Measurements from ENCODE around the gene ORAI3. TPM values are rescaled to one million over a fixed set of nuclear protein-coding genes. Genes with fewer than 3 reads are reported as not detected.
A peak's percentile ranks its signal among the peaks of the same experiment; 100 is the strongest.

Gene ORAI3
- total RNA-seq, 2 experiments from 2014 or later, result 24.6 to 25.8 TPM

DNA sequence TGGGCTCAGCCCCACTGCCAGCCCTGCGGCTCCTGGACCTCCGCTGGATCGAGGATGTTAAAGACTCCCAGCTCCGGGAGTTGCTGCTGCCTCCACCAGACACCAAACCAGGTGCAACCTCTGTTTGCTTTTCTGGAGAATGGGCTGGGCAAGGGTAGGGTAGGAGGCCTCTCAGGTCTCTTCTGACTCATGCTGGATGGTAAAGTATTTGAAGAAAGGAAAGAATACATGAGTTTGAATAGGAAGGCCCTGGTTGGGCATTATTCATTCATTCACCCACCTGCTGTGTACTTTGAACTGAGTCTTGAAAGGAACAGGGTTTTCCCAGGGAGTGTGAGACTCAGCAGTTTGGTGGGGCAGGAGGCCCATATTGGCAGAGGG lies 6.5 kb upstream of the ORAI3 start:
- Mint-ChIP-seq H3K4me3 (peak overlapping the region; percentile 74), H3K9me3 (no peaks in the 10 kb centered on the region), H3K36me3 (peaks cover 23% of the 10 kb centered on the region), H3K27ac (peak overlapping the region; percentile 74), H3K27me3 (no peaks in the 10 kb centered on the region), H3K4me1 (peaks cover 22% of the 10 kb centered on the region)
- DNase-seq (no peak), ATAC-seq (ENCODE audit: low read depth) (no peak)
- POLR2A ChIA-PET, result interaction anchor here (0.6 to 2.2 kb wide), 8 partner anchors 8 to 517 kb away, joined by 3 to 9 read pairs (median 4); partner anchors contain the start of genes ARMC5 and KAT8

DNA sequence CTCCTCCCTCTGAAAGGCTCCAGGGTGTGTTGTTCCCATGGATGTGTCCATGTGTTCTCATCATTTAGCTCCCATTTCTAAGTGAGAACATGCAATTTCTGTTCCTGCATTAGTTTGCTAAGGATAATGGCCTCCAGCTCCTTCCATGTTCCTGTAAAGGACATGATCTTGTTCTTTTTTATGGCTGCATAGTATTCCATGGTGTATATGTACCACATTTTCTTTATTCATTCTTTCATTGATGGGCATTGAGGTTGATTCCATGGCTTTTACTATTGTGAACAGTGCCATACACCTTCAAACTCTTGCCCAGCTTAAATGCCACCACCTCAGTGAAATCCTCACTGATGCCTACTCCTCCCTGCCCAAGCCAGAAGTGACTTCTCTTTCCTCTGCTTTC lies 4.5 kb upstream of the ORAI3 start:
- H3K9me3 Mint-ChIP-seq, result no peaks in the 10 kb centered on the region
- POLR2A ChIA-PET, result interaction anchor here (0.6 kb wide), 1 partner anchor 67 kb away, joined by 4 read pairs; no protein-coding TSS in a partner anchor
- H3K27me3 Mint-ChIP-seq, result no peaks in the 10 kb centered on the region
- peaks cover 16% of the 10 kb centered on the region for H3K4me1 Mint-ChIP-seq
- H3K4me3 Mint-ChIP-seq, result no peak overlapping the region
- H3K36me3 Mint-ChIP-seq, result peaks cover 20% of the 10 kb centered on the region
- no peak for DNase-seq
- no peak for ATAC-seq (ENCODE audit: low read depth)
- H3K27ac Mint-ChIP-seq, result no peak overlapping the region

DNA sequence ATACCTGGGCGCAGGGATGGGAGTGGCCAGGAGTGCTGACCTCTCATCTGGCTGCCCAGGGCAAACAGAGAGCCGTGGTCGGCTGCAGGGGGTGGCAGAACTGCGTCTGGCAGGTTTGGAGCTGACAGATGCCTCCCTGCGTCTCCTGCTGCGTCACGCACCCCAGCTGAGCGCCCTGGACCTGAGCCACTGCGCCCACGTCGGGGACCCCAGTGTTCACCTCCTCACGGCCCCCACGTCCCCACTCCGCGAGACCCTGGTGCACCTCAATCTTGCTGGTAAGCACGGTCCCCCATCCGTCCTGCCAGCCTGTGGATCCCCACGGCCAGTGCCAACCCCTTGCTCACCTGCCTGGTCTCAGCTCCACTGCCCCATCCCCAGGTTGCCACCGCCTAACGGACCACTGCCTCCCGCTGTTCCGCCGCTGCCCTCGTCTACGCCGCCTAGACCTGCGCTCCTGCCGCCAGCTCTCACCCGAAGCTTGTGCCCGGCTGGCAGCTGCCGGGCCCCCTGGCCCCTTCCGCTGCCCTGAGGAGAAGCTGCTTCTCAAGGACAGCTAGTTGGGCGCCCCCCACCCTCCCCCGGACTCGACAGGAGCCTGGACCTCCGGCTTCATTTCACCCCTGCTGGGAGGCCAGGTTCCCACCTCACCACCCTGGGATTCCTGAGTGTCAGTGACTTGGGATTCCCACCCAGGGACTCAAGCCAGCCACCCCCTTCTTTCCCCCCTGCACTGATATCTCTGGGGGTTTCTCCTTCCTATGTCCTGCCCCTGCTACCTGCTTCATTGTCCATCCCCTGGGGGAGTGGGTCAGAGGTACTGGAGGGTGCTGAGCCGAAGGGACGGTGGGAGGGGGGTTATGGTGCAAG lies 2.0 kb upstream of the ORAI3 start:
- peaks cover 19% of the 10 kb centered on the region for H3K4me1 Mint-ChIP-seq
- H3K36me3 Mint-ChIP-seq, result peaks cover 19% of the 10 kb centered on the region
- no peak for ATAC-seq (ENCODE audit: low read depth)
- no peak overlapping the region for H3K27ac Mint-ChIP-seq
- peak overlapping the region; percentile 31 for H3K4me3 Mint-ChIP-seq
- no peak for DNase-seq
- H3K27me3 Mint-ChIP-seq, result no peaks in the 10 kb centered on the region
- H3K9me3 Mint-ChIP-seq, result no peaks in the 10 kb centered on the region
- POLR2A ChIA-PET, result no interaction called here

DNA sequence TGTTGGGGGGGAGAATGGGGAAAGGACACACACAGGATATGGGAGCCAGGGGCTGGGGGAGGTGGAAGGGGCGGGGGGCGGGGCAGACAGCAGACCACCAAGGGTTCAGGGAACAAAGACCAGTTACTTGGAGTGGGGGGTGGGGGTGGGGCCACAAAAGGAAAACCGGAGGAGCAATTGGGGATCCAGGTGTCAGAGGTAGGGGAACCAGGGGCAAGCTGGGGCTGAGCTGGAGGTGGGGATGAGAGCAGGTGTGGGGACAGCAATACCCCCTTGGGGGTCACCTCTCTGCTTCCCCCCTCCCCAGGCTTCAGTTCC lies 1.4 kb upstream of the ORAI3 start:
- H3K27me3 Mint-ChIP-seq, result no peaks in the 10 kb centered on the region
- H3K4me1 Mint-ChIP-seq, result peaks cover 14% of the 10 kb centered on the region
- ATAC-seq (ENCODE audit: low read depth) (no peak), DNase-seq (no peak)
- H3K36me3 Mint-ChIP-seq, result peaks cover 19% of the 10 kb centered on the region
- no peak overlapping the region for H3K4me3 Mint-ChIP-seq
- no peaks in the 10 kb centered on the region for H3K9me3 Mint-ChIP-seq
- POLR2A ChIA-PET, result no interaction called here
- H3K27ac Mint-ChIP-seq, result no peak overlapping the region

DNA sequence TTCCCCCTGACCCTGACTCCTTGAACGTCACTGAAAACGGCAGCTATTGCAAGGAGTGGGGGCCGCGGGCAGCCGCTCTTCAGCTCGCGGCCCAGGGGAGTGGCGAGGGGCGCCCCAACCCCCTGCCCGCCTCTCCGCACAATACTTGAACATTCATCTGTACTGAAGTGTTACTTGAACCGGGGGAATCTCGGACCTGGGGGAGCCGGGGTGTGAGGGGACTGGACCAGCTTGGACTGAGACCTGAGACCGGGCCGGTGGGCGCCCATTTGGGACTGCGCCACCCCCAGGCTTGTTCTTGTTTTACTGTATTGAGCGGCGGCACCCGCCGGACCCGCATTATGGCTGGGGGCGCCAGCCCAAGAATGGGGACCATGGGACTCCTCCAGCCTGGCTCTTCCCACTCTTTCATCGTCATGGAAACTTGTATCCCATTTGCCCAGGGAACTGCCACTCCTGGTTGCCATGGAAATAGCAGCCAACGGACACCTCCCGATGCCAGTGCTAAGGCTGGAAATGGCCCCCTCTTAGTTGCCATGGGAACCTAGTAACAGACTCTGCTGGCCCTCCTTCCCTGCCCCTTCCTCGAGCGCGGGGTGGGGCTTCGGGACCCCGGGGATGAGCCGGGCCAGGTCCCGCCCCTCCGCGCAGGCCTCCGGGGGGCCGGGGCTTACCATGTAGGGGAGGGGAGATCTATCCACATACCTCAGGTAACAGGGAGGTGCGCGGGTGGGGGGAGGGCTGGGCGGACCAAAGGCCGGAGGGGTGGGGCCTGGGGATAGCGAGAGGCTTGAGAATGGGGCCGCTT lies 805 bp upstream of the ORAI3 start:
- no peaks in the 10 kb centered on the region for H3K9me3 Mint-ChIP-seq
- H3K27me3 Mint-ChIP-seq, result no peaks in the 10 kb centered on the region
- ATAC-seq (ENCODE audit: low read depth) (no peak), DNase-seq (no peak)
- peaks cover 11% of the 10 kb centered on the region for H3K4me1 Mint-ChIP-seq
- POLR2A ChIA-PET, result interaction anchor here (0.9 kb wide), 1 partner anchor 52 kb away, joined by 3 read pairs; no protein-coding TSS in a partner anchor
- H3K27ac Mint-ChIP-seq, result peak overlapping the region; percentile 45
- peaks cover 19% of the 10 kb centered on the region for H3K36me3 Mint-ChIP-seq
- H3K4me3 Mint-ChIP-seq, result peak overlapping the region; percentile 90

DNA sequence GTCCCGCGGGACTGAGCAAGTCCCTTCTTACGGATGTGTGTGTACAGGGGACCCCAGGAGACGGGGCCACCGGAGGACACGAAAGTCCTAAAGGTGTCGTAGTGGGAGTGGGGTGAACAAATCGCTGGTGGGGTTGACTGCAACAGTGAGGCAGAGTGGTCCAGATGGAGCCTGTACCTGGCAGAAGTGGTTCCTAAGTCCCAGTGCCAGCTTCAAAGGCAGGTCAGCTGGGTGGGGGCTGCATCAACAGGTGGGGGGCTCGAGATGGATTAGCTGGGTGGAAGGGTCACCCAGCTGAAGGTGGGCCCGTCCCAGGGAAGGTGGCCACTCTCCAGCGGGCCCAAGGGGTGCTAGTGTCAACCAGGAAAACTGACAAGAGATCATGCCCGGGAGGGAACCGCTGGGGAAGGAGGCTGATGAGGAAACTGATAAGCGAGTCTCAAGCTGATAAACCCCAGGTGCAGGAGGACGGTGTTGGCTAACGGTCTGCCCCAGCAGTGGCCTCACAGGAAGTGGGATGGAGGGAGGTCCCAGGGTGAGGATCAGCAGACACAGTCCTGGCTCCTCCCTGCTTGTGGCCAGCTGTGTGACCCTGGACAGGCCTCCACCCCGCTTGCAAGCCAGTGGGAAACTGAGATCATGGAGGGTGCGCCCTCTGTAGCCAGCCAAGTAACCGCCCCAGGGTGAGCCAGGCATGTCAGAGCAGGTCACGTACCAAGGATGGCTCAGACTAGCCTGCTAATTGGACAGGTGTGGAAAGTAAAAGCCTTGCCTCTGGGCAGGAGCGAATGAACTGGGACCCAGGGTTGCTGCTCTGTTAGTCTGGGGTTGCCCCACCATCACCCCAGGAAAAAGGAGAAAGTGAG lies 1.0 kb downstream of the ORAI3 start:
- H3K27me3 Mint-ChIP-seq, result no peaks in the 10 kb centered on the region
- peak; percentile 66 for DNase-seq
- peaks cover 16% of the 10 kb centered on the region for H3K4me1 Mint-ChIP-seq
- peak; percentile 65 for ATAC-seq (ENCODE audit: low read depth)
- no peaks in the 10 kb centered on the region for H3K9me3 Mint-ChIP-seq
- peaks cover 8% of the 10 kb centered on the region for H3K36me3 Mint-ChIP-seq
- POLR2A ChIA-PET, result interaction anchor here (0.6 to 1.8 kb wide), 12 partner anchors 8 to 238 kb away, joined by 3 to 8 read pairs (median 4); partner anchors contain the start of genes FUS, ZNF646 and ZNF668
- peak overlapping the region; percentile 85 for H3K27ac Mint-ChIP-seq
- H3K4me3 Mint-ChIP-seq, result peak overlapping the region; percentile 90

DNA sequence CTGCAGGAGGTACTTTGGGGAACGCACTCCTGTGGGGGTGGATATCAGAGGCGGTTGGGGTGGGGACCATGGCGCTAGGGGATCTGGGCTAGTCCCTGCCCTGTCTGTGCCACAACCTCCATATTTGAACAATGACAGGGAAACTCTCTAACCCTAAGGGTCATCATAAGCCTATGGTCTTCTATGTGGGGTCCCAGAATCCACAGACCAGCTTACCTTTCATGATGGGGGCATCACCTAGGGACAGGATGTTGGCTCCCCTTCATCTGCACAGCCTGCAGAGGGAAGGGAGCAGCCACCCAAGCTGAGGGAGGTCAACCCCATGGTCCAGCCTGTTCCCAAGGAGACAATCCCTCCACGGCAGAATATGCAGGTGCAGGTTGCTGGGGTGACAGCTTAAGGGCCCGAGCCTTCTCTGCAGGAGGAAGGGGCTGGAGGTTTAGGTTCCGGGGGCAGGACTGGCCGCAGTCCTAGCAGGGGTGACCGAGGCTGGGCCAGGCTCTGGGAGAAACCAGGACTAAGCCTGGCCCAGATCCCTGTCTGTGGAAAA lies 1.7 kb downstream of the ORAI3 start:
- DNase-seq, result no peak
- no peaks in the 10 kb centered on the region for H3K27me3 Mint-ChIP-seq
- peaks cover 16% of the 10 kb centered on the region for H3K4me1 Mint-ChIP-seq
- H3K27ac Mint-ChIP-seq, result peak overlapping the region; percentile 85
- peaks cover 5% of the 10 kb centered on the region for H3K36me3 Mint-ChIP-seq
- no peaks in the 10 kb centered on the region for H3K9me3 Mint-ChIP-seq
- no peak for ATAC-seq (ENCODE audit: low read depth)
- H3K4me3 Mint-ChIP-seq, result peak overlapping the region; percentile 90
- POLR2A ChIA-PET, result interaction anchor here (0.7 to 1.8 kb wide), 8 partner anchors 9 to 229 kb away, joined by 3 to 8 read pairs (median 4); partner anchors contain the start of genes FUS, ZNF646 and ZNF668

DNA sequence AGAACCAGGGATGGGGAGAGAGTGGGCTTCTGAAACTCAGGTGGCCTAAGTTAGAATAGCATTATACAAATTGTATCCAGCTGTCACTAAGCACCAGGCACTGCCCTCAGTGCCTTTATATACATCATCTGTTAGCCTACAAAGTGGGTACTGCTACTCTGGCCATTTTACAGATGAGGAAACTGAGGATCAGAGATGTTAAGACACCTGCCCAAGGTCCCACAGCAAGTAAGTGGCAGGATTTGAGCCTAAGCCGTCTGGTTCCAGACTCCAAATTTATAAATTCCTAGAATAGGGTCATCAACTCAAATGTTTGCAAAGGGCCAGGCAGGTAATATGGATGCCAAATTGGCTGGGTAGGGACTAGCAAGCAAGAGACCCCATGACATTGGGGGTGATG lies 2.3 kb downstream of the ORAI3 start:
- no peak for ATAC-seq (ENCODE audit: low read depth)

DNA sequence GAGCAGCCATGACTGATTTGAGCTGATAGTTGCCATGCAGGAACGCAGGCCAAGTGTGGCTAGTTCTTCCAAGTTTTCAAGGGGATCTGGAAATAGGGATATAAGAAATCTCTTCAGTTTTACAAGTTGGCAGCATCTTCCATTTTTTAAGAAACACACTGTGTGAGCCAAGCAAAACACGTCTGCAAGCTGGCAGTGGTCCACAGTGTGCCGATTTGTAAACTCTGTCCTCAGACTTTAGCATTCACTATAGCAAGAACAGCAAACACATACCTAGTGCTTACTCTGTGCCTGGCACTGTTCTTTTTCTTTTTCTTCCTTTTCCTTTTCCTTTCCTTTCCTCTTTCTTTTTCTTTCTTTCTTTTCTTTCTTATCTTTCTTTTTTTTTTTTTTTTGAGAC lies 2.9 kb downstream of the ORAI3 start:
- ATAC-seq (ENCODE audit: low read depth) (no peak), DNase-seq (no peak)
- Mint-ChIP-seq H3K36me3 (peaks cover 3% of the 10 kb centered on the region), H3K4me3 (no peak overlapping the region), H3K27me3 (no peaks in the 10 kb centered on the region), H3K27ac (no peak overlapping the region), H3K9me3 (no peaks in the 10 kb centered on the region), H3K4me1 (peaks cover 20% of the 10 kb centered on the region)
- POLR2A ChIA-PET, result interaction anchor here (0.7 kb wide), 1 partner anchor 123 kb away, joined by 4 read pairs; the partner anchor contains the start of genes ZNF646 and ZNF668

More for the DNA sequence above, 2.3 kb downstream of the ORAI3 start:
- no peak overlapping the region for H3K27ac Mint-ChIP-seq
- H3K36me3 Mint-ChIP-seq, result peaks cover 5% of the 10 kb centered on the region
- DNase-seq, result no peak
- POLR2A ChIA-PET, result interaction anchor here (1.5 kb wide), 1 partner anchor 10 kb away, joined by 8 read pairs; no protein-coding TSS in a partner anchor
- peaks cover 20% of the 10 kb centered on the region for H3K4me1 Mint-ChIP-seq
- H3K4me3 Mint-ChIP-seq, result no peak overlapping the region
- H3K9me3 Mint-ChIP-seq, result no peaks in the 10 kb centered on the region
- H3K27me3 Mint-ChIP-seq, result no peaks in the 10 kb centered on the region

DNA sequence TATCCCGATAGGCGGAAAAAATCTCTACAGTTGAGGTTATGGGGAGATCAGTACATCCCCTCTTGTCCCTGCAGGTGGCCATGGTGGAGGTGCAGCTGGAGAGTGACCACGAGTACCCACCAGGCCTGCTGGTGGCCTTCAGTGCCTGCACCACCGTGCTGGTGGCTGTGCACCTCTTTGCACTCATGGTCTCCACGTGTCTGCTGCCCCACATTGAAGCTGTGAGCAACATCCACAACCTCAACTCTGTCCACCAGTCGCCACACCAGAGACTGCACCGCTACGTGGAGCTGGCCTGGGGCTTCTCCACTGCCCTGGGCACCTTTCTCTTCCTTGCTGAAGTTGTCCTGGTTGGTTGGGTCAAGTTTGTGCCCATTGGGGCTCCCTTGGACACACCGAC lies 4.2 kb downstream of the ORAI3 start:
- Mint-ChIP-seq H3K9me3 (no peaks in the 10 kb centered on the region), H3K27me3 (no peaks in the 10 kb centered on the region), H3K4me3 (no peak overlapping the region), H3K27ac (no peak overlapping the region), H3K36me3 (peaks cover 3% of the 10 kb centered on the region), H3K4me1 (peaks cover 24% of the 10 kb centered on the region)
- no peak for ATAC-seq (ENCODE audit: low read depth)
- POLR2A ChIA-PET, result interaction anchor here (0.7 to 1.4 kb wide), 2 partner anchors 11 to 469 kb away, joined by 3 to 5 read pairs; no protein-coding TSS in a partner anchor
- DNase-seq, result no peak

DNA sequence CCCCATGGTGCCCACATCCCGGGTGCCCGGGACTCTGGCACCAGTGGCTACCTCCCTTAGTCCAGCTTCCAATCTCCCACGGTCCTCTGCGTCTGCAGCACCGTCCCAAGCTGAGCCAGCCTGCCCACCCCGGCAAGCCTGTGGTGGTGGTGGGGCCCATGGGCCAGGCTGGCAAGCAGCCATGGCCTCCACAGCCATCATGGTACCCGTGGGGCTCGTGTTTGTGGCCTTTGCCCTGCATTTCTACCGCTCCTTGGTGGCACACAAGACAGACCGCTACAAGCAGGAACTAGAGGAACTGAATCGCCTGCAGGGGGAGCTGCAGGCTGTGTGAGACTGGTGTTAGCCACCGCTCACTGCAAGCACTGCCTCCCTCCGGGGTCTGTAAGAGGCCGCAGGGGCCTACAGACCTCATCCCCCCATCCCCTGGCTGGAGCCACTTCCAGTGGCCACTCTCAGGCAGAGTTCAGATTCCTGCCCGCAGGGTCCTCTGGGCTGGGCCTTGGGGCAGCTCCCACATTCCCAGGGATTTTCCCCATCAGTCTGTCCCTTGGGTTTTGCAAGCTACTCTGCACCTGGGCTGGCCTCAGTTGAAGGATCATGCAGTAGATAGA lies 4.8 kb downstream of the ORAI3 start:
- DNase-seq (peak; percentile 74), ATAC-seq (ENCODE audit: low read depth) (peak; percentile 25)
- H3K27me3 Mint-ChIP-seq, result no peaks in the 10 kb centered on the region
- H3K9me3 Mint-ChIP-seq, result no peaks in the 10 kb centered on the region
- H3K27ac Mint-ChIP-seq, result no peak overlapping the region
- H3K36me3 Mint-ChIP-seq, result peaks cover 3% of the 10 kb centered on the region
- H3K4me1 Mint-ChIP-seq, result peaks cover 27% of the 10 kb centered on the region
- H3K4me3 Mint-ChIP-seq, result no peak overlapping the region
- POLR2A ChIA-PET, result interaction anchor here (0.7 to 1.7 kb wide), 4 partner anchors 11 to 489 kb away, joined by 3 to 5 read pairs (median 4); no protein-coding TSS in a partner anchor

DNA sequence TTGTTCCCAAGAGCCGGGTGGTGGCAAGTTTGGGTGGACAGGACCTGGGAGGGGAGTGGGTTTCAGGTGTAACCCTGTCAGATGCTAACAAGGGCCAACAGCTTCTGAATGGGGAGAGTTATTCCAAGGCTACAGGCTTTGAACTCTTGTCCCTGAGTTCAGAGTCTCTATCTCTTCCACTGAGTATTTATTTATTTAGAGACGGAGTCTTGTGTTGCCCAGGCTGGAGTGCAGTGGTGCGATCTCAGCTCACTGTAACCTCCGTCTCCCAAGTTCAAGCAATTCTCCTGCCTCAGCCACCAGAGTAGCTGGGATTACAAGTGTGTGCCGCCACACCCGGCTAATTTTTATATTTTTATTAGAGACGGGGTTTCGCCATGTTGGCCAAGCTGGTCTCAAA lies 6.1 kb downstream of the ORAI3 start:
- POLR2A ChIA-PET, result interaction anchor here (1.7 kb wide), 1 partner anchor 187 kb away, joined by 4 read pairs; no protein-coding TSS in a partner anchor
- Mint-ChIP-seq H3K9me3 (no peaks in the 10 kb centered on the region), H3K4me1 (peaks cover 39% of the 10 kb centered on the region)

More for the DNA sequence above, 6.1 kb downstream of the ORAI3 start:
- Mint-ChIP-seq H3K4me3 (no peak overlapping the region), H3K36me3 (peaks cover 5% of the 10 kb centered on the region), H3K27ac (no peak overlapping the region), H3K27me3 (no peaks in the 10 kb centered on the region)
- DNase-seq, result no peak
- no peak for ATAC-seq (ENCODE audit: low read depth)
